Measurements from ENCODE around the gene FCAMR. TPM values are rescaled to one million over a fixed set of nuclear protein-coding genes. Genes with fewer than 3 reads are reported as not detected.

FCAMR gene
- total and polyA plus RNA-seq, 4 donors: 0.14 to 0.59 (median 0.39) TPM

DNA sequence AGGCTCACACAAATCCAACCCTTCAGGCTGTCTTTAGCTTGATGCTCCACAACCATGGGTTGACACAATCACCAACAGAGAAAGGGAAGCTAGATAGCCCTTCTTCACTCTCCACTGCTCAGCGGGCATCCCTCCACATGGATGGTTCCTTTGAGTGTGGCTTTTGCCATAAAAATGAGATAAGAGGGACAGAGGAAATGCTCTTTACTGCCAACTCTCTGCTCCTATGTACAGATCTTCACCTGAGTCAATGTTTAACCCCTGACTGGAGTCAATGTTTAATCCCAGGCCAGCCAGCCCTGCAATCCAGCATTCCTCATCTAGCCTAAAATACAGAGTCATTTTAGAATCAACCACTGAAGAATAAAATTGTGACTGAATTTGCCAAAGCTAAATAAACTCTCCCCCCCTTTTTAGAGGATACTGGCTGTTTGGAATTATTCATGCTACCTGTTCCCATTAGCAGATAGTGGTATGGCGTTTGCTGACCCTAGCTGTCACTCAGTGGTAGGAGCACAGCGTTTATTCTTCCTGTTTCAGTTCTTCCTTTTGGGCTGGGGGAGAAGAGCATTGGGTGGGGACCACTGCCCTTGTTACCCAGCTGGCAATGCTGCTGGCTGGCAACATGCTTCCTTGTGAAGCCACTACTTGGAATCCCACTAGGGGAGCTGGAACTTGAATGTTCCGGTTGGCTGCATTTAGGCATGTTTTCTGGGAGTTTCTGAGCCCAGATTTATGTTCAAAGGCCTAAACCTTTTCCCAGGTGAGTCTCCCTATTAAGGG is 18.8 kb downstream of the FCAMR start (continued):
- TF ChIP-seq, protein P1, sequence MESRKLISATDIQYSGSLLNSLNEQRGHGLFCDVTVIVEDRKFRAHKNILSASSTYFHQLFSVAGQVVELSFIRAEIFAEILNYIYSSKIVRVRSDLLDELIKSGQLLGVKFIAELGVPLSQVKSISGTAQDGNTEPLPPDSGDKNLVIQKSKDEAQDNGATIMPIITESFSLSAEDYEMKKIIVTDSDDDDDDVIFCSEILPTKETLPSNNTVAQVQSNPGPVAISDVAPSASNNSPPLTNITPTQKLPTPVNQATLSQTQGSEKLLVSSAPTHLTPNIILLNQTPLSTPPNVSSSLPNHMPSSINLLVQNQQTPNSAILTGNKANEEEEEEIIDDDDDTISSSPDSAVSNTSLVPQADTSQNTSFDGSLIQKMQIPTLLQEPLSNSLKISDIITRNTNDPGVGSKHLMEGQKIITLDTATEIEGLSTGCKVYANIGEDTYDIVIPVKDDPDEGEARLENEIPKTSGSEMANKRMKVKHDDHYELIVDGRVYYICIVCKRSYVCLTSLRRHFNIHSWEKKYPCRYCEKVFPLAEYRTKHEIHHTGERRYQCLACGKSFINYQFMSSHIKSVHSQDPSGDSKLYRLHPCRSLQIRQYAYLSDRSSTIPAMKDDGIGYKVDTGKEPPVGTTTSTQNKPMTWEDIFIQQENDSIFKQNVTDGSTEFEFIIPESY (IDR thresholded peaks at IDR 0.05): peak; percentile 22
- TF ChIP-seq JUND (IDR thresholded peaks at IDR 0.05): peak; percentile 70 to 82

DNA sequence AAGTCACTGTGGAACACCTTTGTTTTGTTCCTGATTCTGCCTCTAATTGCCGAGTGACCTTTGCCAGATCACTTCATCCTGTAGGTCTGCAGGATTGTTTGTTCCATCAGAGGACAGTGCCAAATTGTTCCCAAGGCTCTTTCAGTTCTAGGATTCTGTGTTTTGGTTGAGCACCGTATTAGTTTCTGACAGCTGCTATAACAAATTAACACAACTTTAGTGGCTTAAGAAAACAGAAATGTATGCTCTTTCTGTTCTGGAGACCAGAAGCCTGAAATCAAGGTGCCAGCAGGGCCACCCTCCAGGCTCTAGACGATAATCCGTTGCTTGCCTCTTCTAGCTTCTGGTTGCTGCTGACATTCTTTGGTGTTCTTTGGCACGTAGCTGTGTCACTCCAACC is 20.6 kb downstream of the FCAMR start:
- Histone ChIP-seq H3K9me3 (ENCODE audit: control insufficient read depth in 4 of 4, low read length in 3 of 4) (peaks cover 0 to 2% (median 0%) of the 10 kb centered on the region in 4 donors), H3K4me3 (ENCODE audit: low read depth in 1 of 3, low read length in 3 of 3) (no peak overlapping the region), H3K36me3 (ENCODE audit: control insufficient read depth in 4 of 4, insufficient read depth in 3 of 4, low read depth in 1 of 4, low read length in 3 of 4) (no peaks in the 10 kb centered on the region), H3K4me1 (ENCODE audit: control insufficient read depth in 4 of 4, insufficient read depth in 4 of 4, low read length in 3 of 4) (peaks cover 18 to 83% (median 64%) of the 10 kb centered on the region in 4 donors), H3K27me3 (ENCODE audit: control insufficient read depth in 4 of 4, insufficient read depth in 4 of 4, low read length in 3 of 4) (no peaks in the 10 kb centered on the region), H3K27ac (ENCODE audit: low read depth in 1 of 2, low read length in 2 of 2) (peak overlapping the region; percentile 23 to 28), H3K9ac (ENCODE audit: low read depth in 1 of 2, low read length in 2 of 2) (no peak overlapping the region)
- WGBS: 70% methylated on average over 5 of the region's 5 CpGs
- TF ChIP-seq FOXA1 (IDR thresholded peaks at IDR 0.05): no peak
- no peak for TF ChIP-seq FOXA2 (IDR thresholded peaks at IDR 0.05)
- TF ChIP-seq, protein P2, sequence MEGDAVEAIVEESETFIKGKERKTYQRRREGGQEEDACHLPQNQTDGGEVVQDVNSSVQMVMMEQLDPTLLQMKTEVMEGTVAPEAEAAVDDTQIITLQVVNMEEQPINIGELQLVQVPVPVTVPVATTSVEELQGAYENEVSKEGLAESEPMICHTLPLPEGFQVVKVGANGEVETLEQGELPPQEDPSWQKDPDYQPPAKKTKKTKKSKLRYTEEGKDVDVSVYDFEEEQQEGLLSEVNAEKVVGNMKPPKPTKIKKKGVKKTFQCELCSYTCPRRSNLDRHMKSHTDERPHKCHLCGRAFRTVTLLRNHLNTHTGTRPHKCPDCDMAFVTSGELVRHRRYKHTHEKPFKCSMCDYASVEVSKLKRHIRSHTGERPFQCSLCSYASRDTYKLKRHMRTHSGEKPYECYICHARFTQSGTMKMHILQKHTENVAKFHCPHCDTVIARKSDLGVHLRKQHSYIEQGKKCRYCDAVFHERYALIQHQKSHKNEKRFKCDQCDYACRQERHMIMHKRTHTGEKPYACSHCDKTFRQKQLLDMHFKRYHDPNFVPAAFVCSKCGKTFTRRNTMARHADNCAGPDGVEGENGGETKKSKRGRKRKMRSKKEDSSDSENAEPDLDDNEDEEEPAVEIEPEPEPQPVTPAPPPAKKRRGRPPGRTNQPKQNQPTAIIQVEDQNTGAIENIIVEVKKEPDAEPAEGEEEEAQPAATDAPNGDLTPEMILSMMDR (IDR thresholded peaks at IDR 0.05; ENCODE audit: low read depth, low read length, missing input control): no peak
- no peak for TF ChIP-seq JUND (IDR thresholded peaks at IDR 0.05)
- TF ChIP-seq HNF4A (conservative IDR thresholded peaks at IDR 0.05): no peak
- TF ChIP-seq NR2F2 (IDR thresholded peaks at IDR 0.05): no peak
- no peak for TF ChIP-seq SP1 (IDR thresholded peaks at IDR 0.05)
- TF ChIP-seq, protein P3, sequence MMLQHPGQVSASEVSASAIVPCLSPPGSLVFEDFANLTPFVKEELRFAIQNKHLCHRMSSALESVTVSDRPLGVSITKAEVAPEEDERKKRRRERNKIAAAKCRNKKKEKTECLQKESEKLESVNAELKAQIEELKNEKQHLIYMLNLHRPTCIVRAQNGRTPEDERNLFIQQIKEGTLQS (IDR thresholded peaks at IDR 0.05): no peak
- TF ChIP-seq, protein P1 (IDR thresholded peaks at IDR 0.05): no peak
- TF ChIP-seq HNF4G (IDR thresholded peaks at IDR 0.05): no peak
- TF ChIP-seq RXRA (IDR thresholded peaks at IDR 0.05): no peak
- TF ChIP-seq, protein P4, sequence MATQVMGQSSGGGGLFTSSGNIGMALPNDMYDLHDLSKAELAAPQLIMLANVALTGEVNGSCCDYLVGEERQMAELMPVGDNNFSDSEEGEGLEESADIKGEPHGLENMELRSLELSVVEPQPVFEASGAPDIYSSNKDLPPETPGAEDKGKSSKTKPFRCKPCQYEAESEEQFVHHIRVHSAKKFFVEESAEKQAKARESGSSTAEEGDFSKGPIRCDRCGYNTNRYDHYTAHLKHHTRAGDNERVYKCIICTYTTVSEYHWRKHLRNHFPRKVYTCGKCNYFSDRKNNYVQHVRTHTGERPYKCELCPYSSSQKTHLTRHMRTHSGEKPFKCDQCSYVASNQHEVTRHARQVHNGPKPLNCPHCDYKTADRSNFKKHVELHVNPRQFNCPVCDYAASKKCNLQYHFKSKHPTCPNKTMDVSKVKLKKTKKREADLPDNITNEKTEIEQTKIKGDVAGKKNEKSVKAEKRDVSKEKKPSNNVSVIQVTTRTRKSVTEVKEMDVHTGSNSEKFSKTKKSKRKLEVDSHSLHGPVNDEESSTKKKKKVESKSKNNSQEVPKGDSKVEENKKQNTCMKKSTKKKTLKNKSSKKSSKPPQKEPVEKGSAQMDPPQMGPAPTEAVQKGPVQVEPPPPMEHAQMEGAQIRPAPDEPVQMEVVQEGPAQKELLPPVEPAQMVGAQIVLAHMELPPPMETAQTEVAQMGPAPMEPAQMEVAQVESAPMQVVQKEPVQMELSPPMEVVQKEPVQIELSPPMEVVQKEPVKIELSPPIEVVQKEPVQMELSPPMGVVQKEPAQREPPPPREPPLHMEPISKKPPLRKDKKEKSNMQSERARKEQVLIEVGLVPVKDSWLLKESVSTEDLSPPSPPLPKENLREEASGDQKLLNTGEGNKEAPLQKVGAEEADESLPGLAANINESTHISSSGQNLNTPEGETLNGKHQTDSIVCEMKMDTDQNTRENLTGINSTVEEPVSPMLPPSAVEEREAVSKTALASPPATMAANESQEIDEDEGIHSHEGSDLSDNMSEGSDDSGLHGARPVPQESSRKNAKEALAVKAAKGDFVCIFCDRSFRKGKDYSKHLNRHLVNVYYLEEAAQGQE (IDR thresholded peaks at IDR 0.05): no peak
- DNase-seq (ENCODE audit: low spot score): no peak
